HG02588 (cell line): ENCODE data around the gene FAM43A.

Experiments used
- ATAC-seq: cut with Tn5 transposase; IDR thresholded peaks from one replicate; pipeline ENCODE4 v1.9.1; 2021; ENCODE audit warnings: mild to moderate bottlenecking, moderate library complexity; ENCODE audit not compliant: unreplicated experiment

FAM43A gene

DNA sequence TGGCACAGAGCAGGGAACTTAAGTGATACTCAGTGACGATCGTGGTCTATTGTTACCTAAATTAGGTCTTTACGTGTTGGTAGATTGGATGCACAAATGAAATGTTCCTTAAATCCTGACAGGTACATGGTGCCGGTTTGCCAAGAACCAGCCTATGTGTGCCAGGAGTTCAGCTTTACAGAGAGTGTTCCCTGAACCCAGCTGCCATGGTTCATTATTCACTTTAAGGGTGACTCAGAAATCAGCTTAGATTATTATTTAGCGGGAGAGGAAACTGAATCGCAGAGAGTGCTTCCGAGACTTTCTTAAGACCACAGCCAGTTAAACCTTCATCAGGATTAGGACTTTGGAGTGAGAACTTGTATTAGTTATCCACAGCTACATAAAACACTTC, 21.5 kb downstream of the FAM43A start:
- no peak for ATAC-seq

DNA sequence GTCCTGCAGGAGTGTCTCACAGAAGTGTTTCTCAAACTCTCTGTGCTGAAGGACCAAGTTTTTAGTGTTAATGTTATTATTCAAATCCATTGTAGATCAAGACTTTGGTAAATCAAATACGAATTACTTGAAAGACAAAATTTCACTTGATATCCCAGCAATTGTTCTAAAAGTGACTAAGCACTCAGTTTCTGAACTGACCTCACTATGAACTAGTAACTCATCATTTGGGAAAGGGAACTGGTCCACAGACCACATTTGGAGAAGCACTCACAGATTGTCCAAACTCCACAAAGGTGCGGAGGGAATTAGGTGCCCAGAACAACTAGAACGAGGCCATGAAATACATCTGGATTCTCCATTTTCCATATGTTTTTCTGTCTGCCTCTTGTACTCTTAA, 25.6 kb downstream of the FAM43A start:
- ATAC-seq = no peak

DNA sequence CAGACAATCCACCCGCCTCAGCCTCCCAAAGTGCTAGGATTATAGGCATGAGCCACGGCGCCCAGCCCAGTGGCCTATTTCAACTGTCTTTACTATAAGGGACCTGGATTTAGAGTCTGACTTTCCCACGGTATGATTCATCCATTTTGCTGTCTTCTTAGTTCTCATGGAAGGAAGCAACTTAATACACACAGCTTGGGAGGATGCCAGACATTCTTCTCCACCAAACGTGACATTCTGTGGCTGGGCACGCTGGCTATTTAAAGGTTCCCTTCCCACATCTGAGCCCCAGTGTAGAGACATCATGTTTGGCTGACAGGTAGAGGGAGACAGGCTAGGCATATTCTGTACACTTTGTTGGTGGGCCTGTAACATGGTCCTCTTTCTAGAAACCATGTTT, 26.2 kb downstream of the FAM43A start:
- no peak for ATAC-seq

DNA sequence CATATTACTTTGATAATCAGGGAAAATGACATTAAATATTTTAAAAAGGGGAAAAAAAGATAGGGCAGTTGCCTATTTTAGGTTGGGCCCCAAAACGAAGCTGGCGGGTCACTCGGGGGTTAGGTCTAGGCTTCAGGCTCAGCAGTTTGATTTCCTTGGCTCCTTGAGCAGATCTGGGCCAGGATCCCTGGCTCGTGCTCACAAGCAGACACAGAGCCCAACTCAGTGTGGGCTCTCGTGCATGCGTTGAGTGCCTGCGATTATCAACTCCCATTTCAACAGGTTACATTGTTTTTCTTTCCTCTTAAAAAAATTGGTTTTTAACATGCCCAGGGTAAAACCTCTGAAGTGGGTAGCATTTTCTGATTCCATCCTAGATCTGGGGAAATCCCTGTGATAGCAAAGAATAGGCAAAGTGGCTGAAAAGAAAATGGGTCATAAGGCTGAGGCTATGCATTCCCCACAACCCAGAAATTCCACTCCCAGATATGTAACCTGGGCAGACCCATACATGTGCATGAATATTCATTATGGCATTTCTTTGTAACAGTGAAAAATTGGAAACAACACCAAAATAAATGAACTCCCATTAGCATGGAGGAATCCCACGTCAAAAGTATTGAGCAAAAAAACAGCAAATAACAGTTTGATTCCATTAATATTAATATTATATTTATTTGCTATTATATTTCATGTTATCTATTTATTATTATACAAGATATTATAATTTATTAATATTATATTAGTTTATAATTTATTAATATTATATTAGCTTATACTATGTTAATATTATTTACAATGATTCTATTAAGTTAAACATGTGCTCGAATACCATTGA, 27.8 kb downstream of the FAM43A start:
- no peak for ATAC-seq

DNA sequence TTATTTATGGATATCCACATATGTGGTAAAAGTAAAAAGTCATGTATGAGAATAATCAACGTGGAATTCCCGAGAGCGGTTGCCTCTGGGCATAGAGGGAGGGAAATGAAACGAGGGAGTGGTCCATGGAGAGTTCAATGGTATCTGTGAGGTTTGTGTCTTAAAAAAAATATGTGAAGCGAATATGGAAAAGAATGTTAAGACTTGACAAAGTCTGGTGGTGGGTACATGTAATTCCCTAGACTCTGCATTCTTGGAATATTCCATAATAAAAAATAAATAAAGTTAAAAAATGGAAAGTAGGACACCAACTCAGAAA, 28.4 kb downstream of the FAM43A start:
- ATAC-seq = no peak

DNA sequence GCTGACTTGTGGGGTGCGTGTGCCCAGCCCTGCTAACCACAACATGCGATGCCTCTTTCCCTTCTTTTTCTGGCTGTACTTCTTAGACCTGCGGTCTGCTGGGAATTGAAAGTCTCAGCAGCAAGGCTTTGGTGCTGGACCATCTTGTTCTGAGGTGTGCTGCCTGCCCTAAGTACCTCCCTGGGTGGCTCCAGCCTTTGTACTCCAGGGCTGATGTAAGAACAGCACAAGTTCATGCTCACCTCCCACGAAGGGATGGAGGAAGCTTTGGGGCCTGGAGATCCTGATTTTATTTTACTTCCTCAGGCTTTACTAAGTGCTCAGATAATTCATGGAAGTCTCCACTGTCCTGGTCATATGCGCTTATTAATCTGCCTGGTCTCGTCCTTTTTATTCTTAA, 28.9 kb downstream of the FAM43A start:
- no peak for ATAC-seq

DNA sequence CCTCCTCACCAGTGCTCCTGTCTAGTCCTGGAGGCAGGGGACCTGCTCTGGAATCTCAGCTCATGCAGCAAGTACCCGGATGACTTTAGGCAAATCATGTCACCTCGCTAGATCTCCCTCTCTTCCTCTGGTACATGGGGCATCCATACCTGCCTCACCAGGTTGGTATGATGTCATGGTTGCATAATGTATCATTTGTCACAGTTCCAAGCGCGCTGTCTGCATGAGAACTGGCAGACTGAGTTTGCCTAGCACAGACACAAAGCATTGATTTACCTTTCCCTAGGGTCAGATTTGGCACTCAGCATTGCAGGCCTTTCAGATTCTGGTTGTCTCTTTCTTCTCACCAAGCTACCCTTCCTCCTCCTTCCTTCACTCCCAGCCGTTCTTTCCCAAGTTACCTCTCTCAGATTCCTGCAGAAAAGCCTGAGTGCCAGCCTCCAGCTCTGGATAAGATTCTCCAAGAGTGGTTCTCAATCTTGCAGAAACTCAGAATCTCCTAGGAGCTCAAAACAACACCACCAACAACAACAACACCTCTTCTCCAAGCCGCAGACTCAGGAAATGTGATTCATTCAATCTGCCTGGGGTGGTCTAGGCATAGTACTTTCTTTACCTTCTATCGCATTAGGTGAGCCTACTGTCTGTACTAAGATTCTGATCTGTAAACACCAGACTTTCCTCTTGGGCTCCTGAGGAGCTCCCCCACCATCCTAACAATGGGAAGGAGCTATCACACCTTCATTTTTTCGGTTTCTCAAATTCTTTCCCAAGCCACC, 29.5 kb downstream of the FAM43A start:
- no peak for ATAC-seq

DNA sequence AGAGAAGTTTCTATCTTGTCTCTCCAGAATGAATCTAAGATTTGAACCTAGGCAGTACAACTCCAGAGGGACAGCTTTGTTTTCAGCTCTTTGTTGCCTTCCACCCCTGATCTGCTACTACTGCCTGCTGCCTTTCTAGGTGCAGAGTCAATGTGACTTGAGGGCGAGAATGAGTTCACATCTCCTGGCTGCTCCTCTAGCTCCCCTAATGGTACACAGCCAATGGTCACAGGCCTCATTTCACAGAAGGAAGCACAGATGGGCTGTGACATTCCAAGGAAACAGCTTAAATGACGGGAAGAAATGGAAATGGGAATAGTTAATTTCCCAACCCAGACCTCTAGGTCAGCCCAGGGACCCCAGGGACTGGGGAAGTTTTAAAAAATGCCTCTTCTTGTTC, 32.4 kb downstream of the FAM43A start:
- no peak for ATAC-seq

DNA sequence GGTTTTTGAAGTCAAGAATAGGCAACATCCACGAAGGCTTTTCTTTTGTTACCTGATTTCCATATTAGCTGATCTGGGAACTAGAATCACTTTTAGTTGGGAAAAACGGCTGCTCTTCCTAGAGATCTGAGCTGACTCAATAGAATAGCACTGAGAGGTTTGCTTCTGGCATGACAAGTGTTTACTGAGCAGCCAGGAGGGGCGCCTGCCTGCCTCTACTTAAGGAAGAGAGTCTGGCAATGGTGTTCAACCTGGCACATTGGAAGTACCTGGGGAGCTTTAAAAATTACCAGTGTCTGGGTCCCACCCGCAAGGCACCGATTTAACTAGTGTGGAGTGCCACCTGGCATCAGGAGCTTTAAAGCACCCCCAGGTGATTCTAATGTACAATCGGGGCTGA, 34.4 kb downstream of the FAM43A start:
- no peak for ATAC-seq

DNA sequence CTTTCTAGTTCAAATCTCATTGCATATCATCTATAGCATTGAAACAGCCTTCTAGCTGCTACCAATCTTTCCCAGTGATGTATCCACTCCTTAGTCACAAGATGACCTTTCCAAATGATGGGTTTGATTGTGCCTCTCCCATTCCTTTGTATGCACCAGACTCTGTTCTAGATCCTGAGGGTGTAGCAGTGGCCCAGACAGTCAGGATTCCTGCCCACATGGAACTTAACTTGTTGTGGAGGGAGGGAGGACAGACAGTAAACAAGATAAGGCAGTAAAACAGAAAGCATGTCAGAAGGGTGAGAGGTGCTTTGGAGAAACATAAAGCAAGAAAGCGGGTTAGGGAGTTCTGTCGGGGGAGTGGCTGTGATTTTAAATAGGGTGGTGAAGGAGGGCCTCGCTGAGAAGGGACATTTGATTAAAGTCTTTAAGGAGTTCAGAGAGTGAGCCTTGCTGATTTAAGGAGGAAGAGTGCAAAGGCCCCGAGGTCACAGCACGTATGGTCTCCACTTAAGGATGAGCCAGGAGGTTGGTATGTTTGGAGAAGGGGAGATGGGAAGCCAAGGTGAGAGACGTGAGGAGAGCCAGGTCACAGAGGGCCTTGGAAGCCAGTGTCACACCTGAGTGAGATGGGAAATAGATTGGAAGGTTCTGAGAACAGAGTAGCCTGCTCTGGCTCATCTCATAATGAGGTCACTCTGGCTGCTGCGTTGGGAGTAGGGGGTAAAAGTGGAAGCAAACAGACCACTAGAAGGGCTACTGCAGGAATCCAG, 38.3 kb downstream of the FAM43A start:
- ATAC-seq = no peak

DNA sequence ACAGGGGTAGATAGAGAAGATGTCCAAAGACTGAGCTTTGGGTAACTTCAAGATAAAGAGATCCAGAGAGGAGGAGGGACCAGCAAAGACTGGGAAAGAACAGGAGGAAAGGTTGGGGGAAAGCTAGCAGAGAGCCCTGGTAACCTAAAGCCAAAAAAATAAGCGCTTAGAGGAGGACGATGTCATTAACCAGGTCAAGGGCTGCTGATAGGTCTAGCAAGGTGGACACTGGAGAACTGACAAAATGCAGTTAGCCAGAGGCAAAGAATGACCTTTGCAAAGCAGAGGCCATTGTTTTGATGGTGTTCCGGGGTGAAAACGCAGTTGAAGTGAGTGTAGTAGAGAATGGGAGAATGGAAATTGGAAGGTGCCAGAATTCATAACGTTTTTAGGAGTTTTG, 39.7 kb downstream of the FAM43A start:
- ATAC-seq = no peak

DNA sequence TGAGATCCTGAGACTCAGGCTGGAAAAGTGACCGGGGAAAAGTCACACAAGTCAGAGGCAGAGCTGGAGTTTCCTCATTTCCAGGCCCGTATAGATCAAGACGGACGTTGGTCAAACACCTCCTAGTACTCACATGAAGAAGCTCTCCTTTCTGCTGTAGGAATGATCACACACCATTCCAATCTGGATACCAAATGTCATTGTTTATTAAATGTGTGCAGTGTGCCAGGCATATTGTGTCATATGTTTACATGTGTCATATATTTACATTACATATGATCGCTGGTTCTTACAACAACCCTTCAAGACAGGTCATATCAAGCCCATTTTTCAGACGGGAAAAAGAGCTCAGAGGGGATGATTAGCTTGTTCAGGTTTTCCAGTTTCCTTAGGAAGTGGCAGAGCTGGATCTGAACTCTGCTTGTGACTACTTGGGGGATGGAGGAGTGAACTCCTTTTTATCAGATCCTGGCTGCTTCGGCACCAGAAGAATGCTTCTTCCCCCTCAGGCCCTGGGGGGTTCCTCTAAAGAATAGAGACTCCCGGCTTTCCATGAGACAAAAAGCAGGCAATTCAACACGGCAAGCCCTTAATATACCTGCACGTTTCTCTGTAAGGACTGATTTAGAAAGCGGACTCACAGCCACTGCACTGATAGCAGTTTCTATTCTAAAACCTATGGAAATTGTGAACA, 41.9 kb downstream of the FAM43A start:
- no peak for ATAC-seq

DNA sequence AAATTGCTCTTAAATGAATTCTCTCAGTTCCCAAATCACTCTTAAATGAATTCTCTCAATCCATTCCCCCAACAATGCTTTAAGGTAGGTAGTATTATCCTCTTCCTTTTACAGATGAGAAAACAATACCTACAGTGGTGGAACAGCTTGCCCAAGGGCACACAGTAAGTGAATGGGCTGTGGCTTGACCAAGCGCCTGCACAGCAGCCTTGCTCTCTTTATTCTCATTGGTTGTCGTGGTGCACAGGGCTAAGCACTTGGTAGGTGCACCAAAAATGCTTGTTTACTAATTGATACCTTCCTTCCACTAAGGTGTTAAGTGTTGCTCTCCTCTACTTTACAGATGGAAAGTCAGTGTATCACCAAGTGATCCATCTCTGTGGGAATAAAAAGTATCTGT, 43.3 kb downstream of the FAM43A start:
- ATAC-seq = no peak

DNA sequence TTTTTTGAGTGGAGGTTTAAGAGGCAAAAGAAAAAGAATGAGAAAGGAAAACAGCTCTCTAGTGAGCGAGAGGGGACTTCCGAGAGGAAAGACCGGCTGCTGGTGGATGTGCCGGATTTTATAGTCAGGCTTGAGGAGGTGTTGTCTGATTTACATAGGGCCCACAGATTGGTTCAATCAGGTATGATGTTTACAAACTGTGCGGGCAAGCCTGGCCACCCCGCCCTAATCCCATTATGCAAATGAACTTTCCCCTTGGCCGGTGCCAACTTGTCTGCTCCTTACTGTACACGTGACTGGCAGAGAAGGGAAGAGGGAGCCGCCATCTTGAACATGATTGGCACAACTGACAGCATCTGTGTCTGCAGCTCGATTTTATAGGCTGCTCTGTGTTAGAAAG, 44.7 kb downstream of the FAM43A start:
- no peak for ATAC-seq

DNA sequence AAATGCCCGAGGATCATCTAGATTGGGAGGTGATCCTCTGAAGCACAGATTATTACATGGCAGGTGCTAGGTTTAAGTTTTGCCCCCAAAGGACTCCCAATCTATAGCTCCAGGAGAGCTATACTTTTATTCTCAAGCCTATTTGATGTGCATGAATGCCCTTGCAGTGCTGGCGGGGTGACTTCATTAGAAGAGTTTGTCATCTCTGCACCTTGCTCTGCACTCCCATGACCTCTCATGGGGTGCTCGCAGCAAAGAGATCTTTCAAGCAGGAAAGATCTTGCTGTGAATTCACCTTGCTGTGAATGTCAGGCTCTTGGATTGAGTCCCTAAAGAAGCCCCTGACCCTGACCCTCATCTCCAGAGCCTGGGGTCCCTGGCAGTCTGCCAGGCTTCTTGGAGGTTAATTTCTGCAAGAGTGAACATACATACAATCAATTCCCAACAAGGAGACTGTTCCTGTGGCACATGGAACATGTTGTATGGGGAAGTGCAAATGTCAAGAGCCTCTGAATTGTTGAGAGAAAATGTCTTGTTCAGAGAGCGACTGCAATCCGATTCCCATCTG, 45.9 kb downstream of the FAM43A start:
- ATAC-seq = no peak

DNA sequence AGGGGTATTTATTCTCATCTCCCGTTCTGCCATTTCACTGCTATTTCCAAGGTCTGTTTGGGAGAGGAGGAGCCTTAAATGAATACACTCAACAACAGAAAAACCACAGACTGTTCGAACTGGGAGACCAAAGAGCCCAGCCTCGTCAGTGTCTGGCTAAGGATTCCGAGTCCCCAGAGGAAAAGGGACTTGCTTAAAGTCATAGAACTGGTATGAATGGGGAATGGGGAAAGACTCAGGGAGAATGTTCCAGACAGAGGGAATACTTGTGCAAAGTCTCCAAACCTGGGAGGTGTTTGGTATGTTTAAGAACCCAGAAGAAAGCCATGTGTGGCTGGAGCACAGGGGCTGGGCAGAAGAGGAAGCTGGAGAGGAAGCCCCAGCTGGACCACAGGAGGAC, 46.9 kb downstream of the FAM43A start:
- ATAC-seq = no peak

DNA sequence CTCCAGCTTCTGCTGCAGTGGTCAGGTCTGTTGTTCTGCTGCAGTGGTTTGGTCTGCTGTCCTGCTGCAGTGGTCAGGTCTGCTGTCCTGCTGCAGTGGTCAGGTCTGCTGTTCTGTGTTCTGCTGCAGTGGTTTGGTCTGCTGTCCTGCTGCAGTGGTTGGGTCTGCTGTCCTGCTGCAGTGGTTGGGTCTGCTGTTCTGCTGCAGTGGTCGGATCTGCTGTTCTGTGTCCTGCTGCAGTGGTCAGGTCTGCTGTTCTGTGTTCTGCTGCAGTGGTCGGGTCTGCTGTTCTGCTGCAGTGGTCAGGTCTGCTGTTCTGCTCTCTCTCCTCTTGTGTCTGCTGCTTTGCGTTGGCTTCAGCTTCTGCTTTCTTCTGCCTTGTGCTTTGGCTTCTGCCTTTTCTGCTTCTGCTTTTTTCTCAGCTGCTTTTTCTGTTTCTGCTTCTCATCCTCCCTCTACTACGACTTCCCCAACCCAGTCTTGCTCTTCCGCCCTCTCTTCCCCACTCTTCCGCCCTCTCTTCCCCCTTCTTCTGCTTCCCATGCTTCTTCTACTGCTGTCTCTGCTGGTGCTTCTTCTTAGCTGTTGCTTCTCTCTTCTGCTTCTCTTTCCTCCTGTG, 50.7 kb downstream of the FAM43A start:
- no peak for ATAC-seq

DNA sequence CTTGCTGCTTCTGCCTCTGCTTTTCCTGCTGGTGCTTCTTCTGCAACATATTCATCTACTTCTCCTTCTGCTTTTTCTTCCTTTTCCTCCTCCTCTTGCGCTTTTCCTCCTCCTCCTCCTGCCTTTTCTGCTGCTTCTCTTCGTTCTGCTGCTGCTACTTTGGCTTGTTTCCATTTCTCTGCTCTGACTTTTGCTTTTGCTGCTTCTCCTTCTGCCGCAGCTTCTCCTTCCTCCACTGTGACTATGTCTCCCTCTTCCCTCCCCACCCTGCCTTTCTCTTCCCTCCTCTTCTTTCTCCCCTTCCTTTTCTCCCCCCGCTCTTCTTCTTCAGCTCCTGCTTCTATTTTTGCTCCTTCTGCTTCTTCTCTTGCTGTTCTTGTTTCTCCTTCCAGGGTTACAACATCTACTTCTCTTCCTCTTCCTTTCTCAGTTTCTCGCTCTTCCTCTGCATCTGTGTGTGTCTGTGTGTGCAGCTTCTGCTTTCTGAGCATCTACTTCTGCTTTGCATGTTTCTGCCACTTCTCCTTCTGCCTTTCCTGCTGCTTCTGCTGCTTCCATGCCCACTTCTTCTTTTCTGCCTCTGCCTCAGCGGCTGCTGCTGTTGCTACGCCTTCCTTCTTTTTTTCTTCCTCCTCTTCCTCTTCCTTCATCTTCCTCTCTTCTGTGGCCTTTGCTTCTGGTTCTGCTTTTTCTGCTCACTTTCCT, 51.4 kb downstream of the FAM43A start:
- ATAC-seq = no peak
